Measurements from ENCODE around the gene CFAP300. TPM values are rescaled to one million over a fixed set of nuclear protein-coding genes. Genes with fewer than 3 reads are reported as not detected.
A peak's percentile ranks its signal among the peaks of the same experiment; 100 is the strongest.

The CFAP300 gene
- polyA plus RNA-seq, 2 of the 4 experiments (the other 2 are of a cell fraction): 8.2 to 17.1 TPM

GRCh38 chr11:102111011-102111786 lies 64.0 kb downstream of the CFAP300 start:
- ATAC-seq: peak; percentile 57 to 65
- POLR2A ChIA-PET: interaction anchor here (1.0 to 1.8 kb wide), 2 partner anchors 72 to 103 kb away, joined by 4 to 5 read pairs; no protein-coding TSS in a partner anchor
- TF ChIP-seq CHD2 (IDR thresholded peaks at IDR 0.05; ENCODE audit: low read length, partially characterized antibody) (peak; percentile 48), MAFK (IDR thresholded peaks at IDR 0.05; ENCODE audit: partially characterized antibody) (no peak), JUNB (IDR thresholded peaks at IDR 0.05) (no peak), HEYL (CRISPR knock-in tag; IDR thresholded peaks at IDR 0.05) (no peak), KDM1A (IDR thresholded peaks at IDR 0.05; ENCODE audit: low read depth) (no peak), HOXB13 (CRISPR knock-in tag; IDR thresholded peaks at IDR 0.05; ENCODE audit: low read depth) (no peak), REST (IDR thresholded peaks at IDR 0.05) (no peak), HDAC2 (IDR thresholded peaks at IDR 0.05) (no peak), CBX8 (IDR thresholded peaks at IDR 0.05) (no peak), EHF (CRISPR knock-in tag; IDR thresholded peaks at IDR 0.05) (no peak), EHMT2 (IDR thresholded peaks at IDR 0.05; ENCODE audit: low read depth) (no peak), ELK1 (IDR thresholded peaks at IDR 0.05; ENCODE audit: low read depth, low read length) (no peak), RNF2 (IDR thresholded peaks at IDR 0.05; ENCODE audit: borderline replicate concordance, low read depth) (no peak), RCOR1 (IDR thresholded peaks at IDR 0.05; ENCODE audit: low read depth, low read length) (no peak), SREBF2 (IDR thresholded peaks at IDR 0.05) (no peak), CEBPB (IDR thresholded peaks at IDR 0.05) (peak in 1 of 2 experiments; percentile 47; a peak in 2 of 4 replicates), USF2 (IDR thresholded peaks at IDR 0.05) (no peak), RARB (CRISPR knock-in tag; IDR thresholded peaks at IDR 0.05) (no peak), TFCP2L1 (CRISPR knock-in tag; IDR thresholded peaks at IDR 0.05) (no peak), HOXB5 (CRISPR knock-in tag; IDR thresholded peaks at IDR 0.05) (no peak), HES2 (IDR thresholded peaks at IDR 0.05) (no peak), ZSCAN20 (CRISPR knock-in tag; IDR thresholded peaks at IDR 0.05) (no peak), CTCF (IDR thresholded peaks at IDR 0.05) (peak; percentile 29), EP300 (IDR thresholded peaks at IDR 0.05) (no peak), MAZ (IDR thresholded peaks at IDR 0.05; ENCODE audit: borderline replicate concordance, low read depth, low read length) (no peak), BCL3 (IDR thresholded peaks at IDR 0.05) (no peak; the same call in 2 of the 3 replicates), ZC3H11A (IDR thresholded peaks at IDR 0.05) (no peak), POLR2AphosphoS2 (conservative IDR thresholded peaks at IDR 0.05; ENCODE audit: low read length) (no peak), HMGXB4 (CRISPR knock-in tag; IDR thresholded peaks at IDR 0.05; ENCODE audit: borderline replicate concordance) (no peak), NPAS2 (CRISPR knock-in tag; IDR thresholded peaks at IDR 0.05; ENCODE audit: borderline replicate concordance) (no peak)

More at GRCh38 chr11:102111011-102111786, 64.0 kb downstream of the CFAP300 start:
- CTCF ChIA-PET: interaction anchor here (0.9 to 2.2 kb wide), 2 partner anchors 56 to 157 kb away, joined by 5 to 9 read pairs; no protein-coding TSS in a partner anchor
- WGBS (ENCODE audit: missing lambda C conversion rate): under 1% methylated on average over 24 of the region's 61 CpGs
- Histone ChIP-seq H3K27ac (peak overlapping the region; percentile 99), H3K9me3 (no peaks in the 10 kb centered on the region), H3K4me3 (peak overlapping the region; percentile 90), H3K4me2 (peak overlapping the region; percentile 84), H3K4me1 (peaks cover 39% of the 10 kb centered on the region)
- FAIRE-seq (no peak), DNase-seq (ENCODE audit: low read depth in 1 of 2, low spot score in 1 of 2) (peak; percentile 69 to 86)

All from A549 (cell line).